Tibial nerve (tissue), 4 donors: Measurements from ENCODE around the gene ST3GAL3.

Source experiments
- EP300 ChIP-seq, 2 donors: sonication (generic); formaldehyde crosslinking; IDR thresholded peaks; one replicate each; pipeline ENCODE4 v1.6.1; 2017; ENCODE audit warnings: antibody characterized with exemption in 2 of 2, mild to moderate bottlenecking in 1 of 2
- POLR2A ChIP-seq, 2 donors: fragments of 450-650 bp; IDR thresholded peaks; one replicate each; pipeline ENCODE4 v1.6.1; 2017; ENCODE audit warnings: antibody characterized with exemption in 2 of 2, mild to moderate bottlenecking in 2 of 2, moderate library complexity in 2 of 2
- TF ChIP-seq, protein P1 (sequence below), 5 experiments: fragments of 200-600 bp in 3 of 5; fragments of 450-650 bp in 2 of 5; sonication (generic) in 3 of 5; IDR thresholded peaks; one replicate each; pipeline ENCODE4 v1.5.1; 2016 to 2019; ENCODE audit warnings: antibody characterized with exemption in 5 of 5, mild to moderate bottlenecking in 3 of 5, moderate library complexity in 2 of 5

DNA sequence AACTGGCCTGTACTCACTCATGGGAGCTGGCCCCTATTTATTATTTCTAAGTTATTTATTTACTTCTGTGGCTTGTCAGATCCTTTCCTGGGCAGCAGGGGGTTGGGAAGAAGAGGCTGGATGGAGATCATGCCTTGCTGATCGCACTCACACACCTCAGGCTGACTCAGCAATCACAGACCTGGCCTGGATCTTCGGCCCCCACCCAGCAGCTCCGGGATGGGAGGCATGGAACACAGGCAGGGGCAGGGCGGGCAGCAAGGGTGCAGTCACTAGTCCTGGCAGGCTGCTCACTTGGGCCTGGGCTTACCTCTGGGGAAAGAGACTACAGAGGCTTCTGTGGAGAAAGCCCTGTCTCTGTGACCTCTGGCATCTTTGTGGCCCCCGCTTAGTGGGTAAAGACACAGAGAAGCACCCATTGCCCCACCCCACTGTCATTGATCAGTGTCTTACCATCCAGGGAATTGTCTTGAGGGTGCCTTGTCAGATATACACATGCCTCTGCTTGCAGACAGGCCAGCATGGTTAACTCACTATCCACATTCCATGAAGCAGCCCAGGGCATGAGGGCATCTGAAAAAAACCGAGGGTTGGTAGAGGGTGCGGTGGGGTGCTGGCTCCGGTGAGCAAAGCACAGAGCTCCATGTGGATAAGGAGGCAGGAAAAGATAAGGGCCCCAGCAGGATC is 230.0 kb downstream of the ST3GAL3 start:
- TF ChIP-seq, protein P1, sequence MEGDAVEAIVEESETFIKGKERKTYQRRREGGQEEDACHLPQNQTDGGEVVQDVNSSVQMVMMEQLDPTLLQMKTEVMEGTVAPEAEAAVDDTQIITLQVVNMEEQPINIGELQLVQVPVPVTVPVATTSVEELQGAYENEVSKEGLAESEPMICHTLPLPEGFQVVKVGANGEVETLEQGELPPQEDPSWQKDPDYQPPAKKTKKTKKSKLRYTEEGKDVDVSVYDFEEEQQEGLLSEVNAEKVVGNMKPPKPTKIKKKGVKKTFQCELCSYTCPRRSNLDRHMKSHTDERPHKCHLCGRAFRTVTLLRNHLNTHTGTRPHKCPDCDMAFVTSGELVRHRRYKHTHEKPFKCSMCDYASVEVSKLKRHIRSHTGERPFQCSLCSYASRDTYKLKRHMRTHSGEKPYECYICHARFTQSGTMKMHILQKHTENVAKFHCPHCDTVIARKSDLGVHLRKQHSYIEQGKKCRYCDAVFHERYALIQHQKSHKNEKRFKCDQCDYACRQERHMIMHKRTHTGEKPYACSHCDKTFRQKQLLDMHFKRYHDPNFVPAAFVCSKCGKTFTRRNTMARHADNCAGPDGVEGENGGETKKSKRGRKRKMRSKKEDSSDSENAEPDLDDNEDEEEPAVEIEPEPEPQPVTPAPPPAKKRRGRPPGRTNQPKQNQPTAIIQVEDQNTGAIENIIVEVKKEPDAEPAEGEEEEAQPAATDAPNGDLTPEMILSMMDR (IDR thresholded peaks at IDR 0.05) = no peak
- TF ChIP-seq POLR2A (IDR thresholded peaks at IDR 0.05) = no peak
- TF ChIP-seq EP300 (IDR thresholded peaks at IDR 0.05) = no peak
